Measurements from ENCODE around the gene DLG5.

DNA sequence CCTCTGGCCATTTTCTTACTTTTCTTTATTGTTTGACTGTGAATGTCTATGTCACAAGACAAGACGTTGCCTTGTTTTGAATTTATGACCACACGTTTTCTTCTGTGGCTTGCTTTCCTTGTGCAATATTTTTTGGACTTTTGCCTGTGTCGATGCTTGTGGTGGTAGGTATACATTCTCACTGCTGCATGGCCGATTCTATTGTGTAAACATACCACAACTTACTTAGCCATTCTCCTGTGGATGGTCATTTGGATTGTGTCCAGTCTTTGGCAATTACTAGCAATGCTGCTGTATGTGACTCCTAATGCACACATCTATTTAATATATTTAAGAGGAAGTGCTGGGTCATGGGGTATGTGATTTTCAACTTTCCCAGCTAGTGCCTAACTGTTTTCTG lies 18.0 kb upstream of the DLG5 start:
- TF ChIP-seq, protein P1, sequence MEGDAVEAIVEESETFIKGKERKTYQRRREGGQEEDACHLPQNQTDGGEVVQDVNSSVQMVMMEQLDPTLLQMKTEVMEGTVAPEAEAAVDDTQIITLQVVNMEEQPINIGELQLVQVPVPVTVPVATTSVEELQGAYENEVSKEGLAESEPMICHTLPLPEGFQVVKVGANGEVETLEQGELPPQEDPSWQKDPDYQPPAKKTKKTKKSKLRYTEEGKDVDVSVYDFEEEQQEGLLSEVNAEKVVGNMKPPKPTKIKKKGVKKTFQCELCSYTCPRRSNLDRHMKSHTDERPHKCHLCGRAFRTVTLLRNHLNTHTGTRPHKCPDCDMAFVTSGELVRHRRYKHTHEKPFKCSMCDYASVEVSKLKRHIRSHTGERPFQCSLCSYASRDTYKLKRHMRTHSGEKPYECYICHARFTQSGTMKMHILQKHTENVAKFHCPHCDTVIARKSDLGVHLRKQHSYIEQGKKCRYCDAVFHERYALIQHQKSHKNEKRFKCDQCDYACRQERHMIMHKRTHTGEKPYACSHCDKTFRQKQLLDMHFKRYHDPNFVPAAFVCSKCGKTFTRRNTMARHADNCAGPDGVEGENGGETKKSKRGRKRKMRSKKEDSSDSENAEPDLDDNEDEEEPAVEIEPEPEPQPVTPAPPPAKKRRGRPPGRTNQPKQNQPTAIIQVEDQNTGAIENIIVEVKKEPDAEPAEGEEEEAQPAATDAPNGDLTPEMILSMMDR (IDR thresholded peaks at IDR 0.05; ENCODE audit: insufficient read depth, low read depth, low read length), result no peak
- TF ChIP-seq EZH2 (IDR thresholded peaks at IDR 0.05; ENCODE audit: insufficient read depth, low read length), result no peak

All from astrocyte (in vitro differentiated cells and primary cell).